Central memory CD8-positive, alpha-beta T cell (primary cell): Measurements from ENCODE around the gene ZNF445.

Experiments
- ATAC-seq: fragments of 150-1000 bp; cut with Tn5 transposase; replicated peaks from 2 replicates; pipeline ENCODE4 v1.10.0; 2022; ENCODE audit warnings: mild to moderate bottlenecking, moderate FRiP score, moderate number of reproducible peaks; ENCODE audit not compliant: poor library complexity, severe bottlenecking; ENCODE audit errors: extremely low read depth
- DNase-seq, 2 donors: peaks; one replicate each; pipeline ENCODE4 v3.0.0; 2021; ENCODE audit warnings: low spot score in 2 of 2
- H3K27ac Mint-ChIP-seq: one replicate; pipeline ENCODE4 v1.8.0; 2022; ENCODE audit warnings: low read depth, mild to moderate bottlenecking, moderate library complexity, mixed read lengths
- H3K27me3 Mint-ChIP-seq: one replicate; pipeline ENCODE4 v1.8.0; 2022; ENCODE audit warnings: mixed read lengths
- H3K36me3 Mint-ChIP-seq: one replicate; pipeline ENCODE4 v1.8.0; 2022; ENCODE audit warnings: mild to moderate bottlenecking, moderate library complexity, mixed read lengths; ENCODE audit not compliant: insufficient read depth
- H3K4me1 Mint-ChIP-seq: one replicate; pipeline ENCODE4 v1.8.0; 2022; ENCODE audit warnings: mixed read lengths
- H3K4me3 Mint-ChIP-seq: one replicate; pipeline ENCODE4 v1.8.0; 2022; ENCODE audit warnings: mild to moderate bottlenecking, moderate library complexity, mixed read lengths
- H3K9me3 Mint-ChIP-seq: one replicate; pipeline ENCODE4 v1.8.0; 2022; ENCODE audit warnings: mixed read lengths

Gene ZNF445

GRCh38 chr3:44477312-44478030, at the start of gene ZNF445:
ZNF445 (minus strand) TSS chr3:44477670; CDS start chr3:44455549, 22,121 bp downstream.
- peak; percentile 88 for ATAC-seq
- DNase-seq: peak; percentile 53 to 58
- Mint-ChIP-seq H3K4me1 (peaks cover 20% of the 10 kb centered on the region), H3K27me3 (no peaks in the 10 kb centered on the region), H3K4me3 (peak within 1 kb of the TSS; percentile 90), H3K27ac (peak within 1 kb of the TSS; percentile 57), H3K36me3 (peaks cover 3% of the 10 kb centered on the region), H3K9me3 (no peaks in the 10 kb centered on the region)

GRCh38 chr3:44525060-44525459, 47.6 kb upstream of the ZNF445 start:
- no peaks in the 10 kb centered on the region for H3K9me3 Mint-ChIP-seq
- no peak overlapping the region for H3K27ac Mint-ChIP-seq
- ATAC-seq: no peak
- H3K36me3 Mint-ChIP-seq: no peaks in the 10 kb centered on the region
- H3K27me3 Mint-ChIP-seq: peaks cover 70% of the 10 kb centered on the region
- no peak overlapping the region for H3K4me3 Mint-ChIP-seq
- no peaks in the 10 kb centered on the region for H3K4me1 Mint-ChIP-seq
- DNase-seq: no peak

- Mint-ChIP-seq H3K36me3 (no peaks in the 10 kb centered on the region), H3K9me3 (no peaks in the 10 kb centered on the region), H3K27me3 (peaks cover 78% of the 10 kb centered on the region), H3K4me1 (no peaks in the 10 kb centered on the region), H3K27ac (no peak overlapping the region), H3K4me3 (no peak overlapping the region)
- DNase-seq (no peak), ATAC-seq (no peak)
These were observed 45.0 kb upstream of the ZNF445 start for GRCh38 chr3:44522494-44522933.

- no peaks in the 10 kb centered on the region for H3K36me3 Mint-ChIP-seq
- DNase-seq: no peak
- H3K27me3 Mint-ChIP-seq: peaks cover 78% of the 10 kb centered on the region
- no peak overlapping the region for H3K27ac Mint-ChIP-seq
- no peak overlapping the region for H3K4me3 Mint-ChIP-seq
- H3K4me1 Mint-ChIP-seq: no peaks in the 10 kb centered on the region
- no peaks in the 10 kb centered on the region for H3K9me3 Mint-ChIP-seq
- no peak for ATAC-seq
These were observed 44.3 kb upstream of the ZNF445 start for GRCh38 chr3:44521721-44522120.

- no peaks in the 10 kb centered on the region for H3K4me1 Mint-ChIP-seq
- no peak overlapping the region for H3K4me3 Mint-ChIP-seq
- DNase-seq (no peak), ATAC-seq (no peak)
- H3K27ac Mint-ChIP-seq: no peak overlapping the region
- peaks cover 54% of the 10 kb centered on the region for H3K27me3 Mint-ChIP-seq
- no peaks in the 10 kb centered on the region for H3K9me3 Mint-ChIP-seq
- no peaks in the 10 kb centered on the region for H3K36me3 Mint-ChIP-seq
These were observed 41.3 kb upstream of the ZNF445 start for GRCh38 chr3:44518782-44519156.

- H3K36me3 Mint-ChIP-seq: no peaks in the 10 kb centered on the region
- H3K27ac Mint-ChIP-seq: no peak overlapping the region
- peaks cover 11% of the 10 kb centered on the region for H3K4me1 Mint-ChIP-seq
- no peaks in the 10 kb centered on the region for H3K9me3 Mint-ChIP-seq
- H3K4me3 Mint-ChIP-seq: no peak overlapping the region
- no peak for DNase-seq
- ATAC-seq: no peak
- H3K27me3 Mint-ChIP-seq: peaks cover 35% of the 10 kb centered on the region
These were observed 38.8 kb upstream of the ZNF445 start for GRCh38 chr3:44516230-44516629.

GRCh38 chr3:44513513-44513912, 36.0 kb upstream of the ZNF445 start:
- Mint-ChIP-seq H3K27ac (no peak overlapping the region), H3K4me3 (no peak overlapping the region), H3K9me3 (no peaks in the 10 kb centered on the region), H3K27me3 (peaks cover 8% of the 10 kb centered on the region), H3K4me1 (peaks cover 30% of the 10 kb centered on the region), H3K36me3 (peaks cover 7% of the 10 kb centered on the region)
- ATAC-seq (no peak), DNase-seq (no peak)

- H3K36me3 Mint-ChIP-seq: peaks cover 7% of the 10 kb centered on the region
- no peak for ATAC-seq
- no peaks in the 10 kb centered on the region for H3K27me3 Mint-ChIP-seq
- peak overlapping the region; percentile 97 for H3K27ac Mint-ChIP-seq
- peak overlapping the region; percentile 95 for H3K4me3 Mint-ChIP-seq
- peaks cover 44% of the 10 kb centered on the region for H3K4me1 Mint-ChIP-seq
- no peaks in the 10 kb centered on the region for H3K9me3 Mint-ChIP-seq
- DNase-seq: no peak
These were observed 33.7 kb upstream of the ZNF445 start for GRCh38 chr3:44511238-44511566.

- Mint-ChIP-seq H3K9me3 (no peaks in the 10 kb centered on the region), H3K36me3 (peaks cover 7% of the 10 kb centered on the region), H3K27ac (peak overlapping the region; percentile 97), H3K27me3 (no peaks in the 10 kb centered on the region), H3K4me3 (peak overlapping the region; percentile 95), H3K4me1 (peaks cover 51% of the 10 kb centered on the region)
- DNase-seq (no peak), ATAC-seq (peak; percentile 36)
These were observed 32.5 kb upstream of the ZNF445 start for GRCh38 chr3:44510000-44510368.

- no peaks in the 10 kb centered on the region for H3K9me3 Mint-ChIP-seq
- H3K36me3 Mint-ChIP-seq: peaks cover 7% of the 10 kb centered on the region
- H3K4me3 Mint-ChIP-seq: peak overlapping the region; percentile 95
- ATAC-seq: no peak
- H3K27me3 Mint-ChIP-seq: no peaks in the 10 kb centered on the region
- no peak for DNase-seq
- peak overlapping the region; percentile 97 for H3K27ac Mint-ChIP-seq
- H3K4me1 Mint-ChIP-seq: peaks cover 51% of the 10 kb centered on the region
These were observed 32.0 kb upstream of the ZNF445 start for GRCh38 chr3:44509393-44509921.

- peaks cover 49% of the 10 kb centered on the region for H3K4me1 Mint-ChIP-seq
- no peaks in the 10 kb centered on the region for H3K27me3 Mint-ChIP-seq
- peaks cover 6% of the 10 kb centered on the region for H3K9me3 Mint-ChIP-seq
- H3K4me3 Mint-ChIP-seq: no peak overlapping the region
- peaks cover 7% of the 10 kb centered on the region for H3K36me3 Mint-ChIP-seq
- DNase-seq (no peak), ATAC-seq (no peak)
- H3K27ac Mint-ChIP-seq: no peak overlapping the region
These were observed 29.5 kb upstream of the ZNF445 start for GRCh38 chr3:44506961-44507360.

- H3K27me3 Mint-ChIP-seq: no peaks in the 10 kb centered on the region
- no peak overlapping the region for H3K4me3 Mint-ChIP-seq
- H3K27ac Mint-ChIP-seq: no peak overlapping the region
- ATAC-seq (no peak), DNase-seq (no peak)
- peaks cover 49% of the 10 kb centered on the region for H3K4me1 Mint-ChIP-seq
- peaks cover 9% of the 10 kb centered on the region for H3K36me3 Mint-ChIP-seq
- peaks cover 10% of the 10 kb centered on the region for H3K9me3 Mint-ChIP-seq
These were observed 29.1 kb upstream of the ZNF445 start for GRCh38 chr3:44506556-44506955.

GRCh38 chr3:44504566-44504965, 27.1 kb upstream of the ZNF445 start:
- peaks cover 38% of the 10 kb centered on the region for H3K4me1 Mint-ChIP-seq
- ATAC-seq (no peak), DNase-seq (no peak)
- H3K27ac Mint-ChIP-seq: no peak overlapping the region
- H3K9me3 Mint-ChIP-seq: peaks cover 21% of the 10 kb centered on the region
- H3K4me3 Mint-ChIP-seq: no peak overlapping the region
- no peaks in the 10 kb centered on the region for H3K27me3 Mint-ChIP-seq
- H3K36me3 Mint-ChIP-seq: peaks cover 9% of the 10 kb centered on the region
